Ovary (tissue), 9 donors: ENCODE measurements around the gene HSPB7. TPM values are rescaled to one million over a fixed set of nuclear protein-coding genes. Genes with fewer than 3 reads are reported as not detected.

Experiments used
- DNase-seq, 5 donors: peaks; one replicate each; pipeline ENCODE4 v3.0.0-alpha.2; 2019 to 2020
- H3K27ac ChIP-seq, 2 donors: fragments of 200-600 bp; one replicate each; pipeline versions ENCODE4 v1.5.1 to v1.8.0; 2019 to 2022
- H3K27me3 ChIP-seq: fragments of 200-600 bp; one replicate; pipeline ENCODE4 v1.8.0; 2022
- H3K36me3 ChIP-seq: fragments of 200-600 bp; sonication (generic); one replicate; pipeline ENCODE4 v1.5.1; 2019
- H3K4me1 ChIP-seq: one replicate; pipeline ENCODE4 v1.8.1; 2013; ENCODE audit warnings: mild to moderate bottlenecking, moderate library complexity; ENCODE audit not compliant: insufficient read depth
- H3K4me3 ChIP-seq: fragments of 200-600 bp; sonication (generic); one replicate; pipeline ENCODE4 v1.5.1; 2017
- H3K9me3 ChIP-seq, 2 donors: fragments of 200-600 bp in 1 of 2; sonication (generic) in 1 of 2; one replicate each; pipeline versions ENCODE4 v1.5.1 to v1.8.1; 2013 to 2019; ENCODE audit warnings: mild to moderate bottlenecking in 1 of 2, moderate library complexity in 1 of 2
- CTCF ChIP-seq, 3 donors: fragments of 450-650 bp in 2 of 3; fragments of 200-600 bp in 1 of 3; IDR thresholded peaks; one replicate each; pipeline versions ENCODE4 v1.5.1 to v1.8.0; 2016 to 2022; ENCODE audit warnings: antibody characterized with exemption in 3 of 3, mild to moderate bottlenecking in 1 of 3
- EP300 ChIP-seq: sonication (generic); formaldehyde crosslinking; IDR thresholded peaks from one replicate; pipeline ENCODE4 v1.6.1; 2017; ENCODE audit warnings: antibody characterized with exemption
- POLR2A ChIP-seq: fragments of 450-650 bp; IDR thresholded peaks from one replicate; pipeline ENCODE4 v1.6.1; 2017; ENCODE audit warnings: antibody characterized with exemption, mild to moderate bottlenecking, moderate library complexity
- WGBS, 3 donors: extraction: QIAGEN DNeasy Blood & Tissue Kit in 1 of 3; methylation state at CpG; one replicate each; pipeline versions ENCODE4 v1.1.5 to v1.1.7; 2013 to 2017; 5-methylcytosine and 5-hydroxymethylcytosine counted together
- intact Hi-C, 4 donors: fragments of 100-400 bp; cut with DNase I; formaldehyde crosslinking; loops; one replicate each; pipeline versions ENCODE4 v1.11.0 to v1.15.1; 2022 to 2023
- polyA plus RNA-seq, 2 donors: library from polyadenylated mRNA; stranded (reverse); fragments of 200-250 nt in 1 of 2; fragments of 350-450 nt in 1 of 2; fragmentation: Illumina TruSeq in 1 of 2; extraction: RNeasy Lipid Tissue Mini Kit (QIAGEN cat#74804) in 1 of 2; gene quantifications; one replicate each; pipeline ENCODE4 v1.2.3, GENCODE V29; 2013 to 2014
- total RNA-seq, 7 donors: library from RNA; depleted of rRNA in 2 of 7; stranded (reverse); fragments of >200 nt in 2 of 7; fragmentation: NEBNext Ultra II Directional in 3 of 7; extraction: Animal tissue kit (Norgen Biotek cat#: 25700) in 3 of 7; gene quantifications; one replicate each; pipeline versions ENCODE4 v1.1.0 to v1.2.4, GENCODE V29; 2016 to 2023
- donor health status: DM: no; HTN: no; CAD: no; lungs with moderate emphysema.
- donor health status: DM: no; HTN: no; CAD: no.
- donor health status: Bipolar disorder and iron deficiency.
- donor health status: DM: yes; HTN: yes; CAD: no.
- donor health status: DM: no; HTN: no; CAD: no.
- donor health status: DM: yes; HTN: yes; CAD: no.

HSPB7 gene
- total and polyA plus RNA-seq, 9 donors, result 1.9 to 68.7 (median 30.9) TPM

DNA sequence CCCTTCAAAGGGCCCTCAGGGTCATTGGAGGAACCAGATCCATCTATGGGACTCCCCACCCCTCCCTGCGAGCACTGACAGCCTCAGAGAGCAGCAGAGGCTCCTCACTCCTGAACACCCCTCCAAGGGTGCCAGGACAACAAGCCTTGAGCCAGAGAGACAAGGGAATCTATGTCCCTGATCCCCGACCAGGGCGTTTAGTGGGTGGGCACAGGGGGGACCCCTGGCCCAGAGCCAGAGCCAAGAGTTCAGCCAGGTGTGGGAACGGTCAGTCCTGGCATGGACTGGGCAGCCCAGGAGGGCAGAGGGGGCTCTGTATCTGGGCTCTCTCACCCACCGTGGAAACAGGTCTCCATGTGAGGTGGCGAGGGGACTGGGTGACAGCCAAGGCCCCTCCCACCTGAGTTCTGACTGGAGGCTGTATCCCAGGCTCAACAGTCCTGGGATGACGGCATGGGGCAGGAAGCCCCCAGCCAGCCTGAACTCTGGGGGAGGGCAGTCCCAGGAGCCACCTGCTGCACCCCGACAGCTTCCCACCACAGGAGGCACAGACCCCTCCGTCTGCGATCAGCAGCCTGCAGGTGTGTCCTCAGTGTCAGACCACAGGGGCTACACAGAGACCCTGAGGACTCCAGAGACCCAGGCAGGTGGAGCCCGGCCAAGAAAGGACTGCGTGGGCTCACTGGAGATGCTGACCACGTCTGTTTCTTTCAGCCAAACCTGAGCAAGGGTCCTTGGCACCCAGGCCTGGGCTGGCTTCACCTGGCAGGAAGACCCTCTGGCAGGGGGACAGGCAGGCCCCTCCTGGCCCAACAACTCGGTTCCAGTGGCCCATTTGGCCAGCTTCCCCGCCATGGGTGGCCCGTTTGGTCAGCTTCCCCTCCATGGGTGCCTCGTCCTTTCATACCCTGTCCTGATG is 25.0 kb downstream of the HSPB7 start:
- Histone ChIP-seq H3K9me3 (no peaks in the 10 kb centered on the region), H3K27me3 (no peaks in the 10 kb centered on the region), H3K4me3 (no peak overlapping the region), H3K36me3 (no peaks in the 10 kb centered on the region), H3K4me1 (no peaks in the 10 kb centered on the region), H3K27ac (no peak overlapping the region)
- intact Hi-C loops, result loop anchor here in 3 of 4 donors (5.0 to 10.0 kb wide), 3 partner anchors 176 to 198 kb away; partner anchors contain the start of gene UQCRHL (in 1 of the 3)
- 71 to 76% (median 72%) methylated on average over 17 of the region's 17 CpGs for WGBS, 3 donors
- TF ChIP-seq EP300, result no peak
- TF ChIP-seq CTCF (IDR thresholded peaks at IDR 0.05), result no peak
- no peak for TF ChIP-seq POLR2A
- DNase-seq, result no peak

DNA sequence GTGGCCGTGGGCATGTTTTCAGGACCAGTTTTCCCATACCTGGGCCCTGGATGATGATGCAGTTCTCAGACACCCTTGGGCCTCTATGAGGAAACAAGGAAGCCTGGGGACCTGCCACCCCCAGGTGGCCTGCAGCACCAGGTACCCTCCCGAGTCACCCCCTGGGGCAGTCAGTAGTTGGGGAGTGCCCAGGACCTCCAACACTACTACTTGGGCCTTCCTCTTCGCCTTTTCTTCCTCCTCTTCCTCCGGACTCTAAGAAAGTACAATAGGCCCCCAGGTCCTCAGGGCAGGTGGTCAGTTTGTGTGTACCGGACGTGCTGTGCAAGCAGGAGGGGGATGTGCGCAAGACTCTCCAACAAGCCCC is 25.7 kb downstream of the HSPB7 start:
- Histone ChIP-seq H3K4me3 (no peak overlapping the region), H3K4me1 (no peaks in the 10 kb centered on the region), H3K27ac (no peak overlapping the region), H3K9me3 (no peaks in the 10 kb centered on the region), H3K27me3 (no peaks in the 10 kb centered on the region), H3K36me3 (no peaks in the 10 kb centered on the region)
- no peak for DNase-seq
- no peak for TF ChIP-seq POLR2A
- TF ChIP-seq EP300, result no peak
- TF ChIP-seq CTCF (IDR thresholded peaks at IDR 0.05), result no peak
- 88 to 94% (median 90%) methylated on average over 7 of the region's 7 CpGs for WGBS, 3 donors
- intact Hi-C loops, result loop anchor here in 3 of 4 donors (5.0 to 10.0 kb wide), 3 partner anchors 175 to 197 kb away; partner anchors contain the start of gene UQCRHL (in 1 of the 3)

DNA sequence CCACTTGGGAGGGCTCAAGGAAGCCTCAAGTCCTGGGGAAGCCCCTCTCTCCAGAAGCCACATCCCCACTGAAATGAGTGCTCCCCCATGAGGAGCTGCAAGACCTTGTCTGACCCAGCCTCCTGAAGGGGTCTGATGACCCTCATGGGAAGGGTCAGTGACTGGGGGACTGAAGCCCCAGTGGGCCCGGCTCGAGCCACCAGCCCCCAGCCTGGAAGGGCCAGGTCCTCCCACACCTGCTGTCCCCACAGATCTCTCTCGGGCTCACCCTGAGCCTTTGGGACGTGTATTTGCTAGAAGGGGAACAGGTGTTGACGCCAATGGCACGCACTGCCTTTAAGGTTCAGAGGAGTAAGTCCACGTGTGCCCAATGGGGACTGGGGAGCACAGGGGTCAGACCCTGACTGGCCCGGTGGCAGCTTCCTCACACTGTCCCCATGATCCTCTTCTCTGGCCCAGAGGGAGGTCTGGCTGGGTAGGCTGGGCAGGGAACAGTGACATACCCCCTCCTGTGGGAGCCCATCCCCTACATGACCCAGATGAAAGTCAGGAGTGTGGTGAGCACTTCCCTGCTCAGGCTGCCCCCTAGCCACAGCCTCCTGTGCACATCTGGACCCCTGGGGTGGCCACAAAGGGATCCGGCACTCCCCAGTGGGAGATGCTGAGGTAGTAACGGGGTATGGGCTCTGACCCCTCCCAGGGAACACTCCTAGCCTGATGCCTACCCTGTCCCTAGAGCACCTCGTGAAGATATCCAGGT is 26.2 kb downstream of the HSPB7 start:
- intact Hi-C loops, result loop anchor here in 3 of 4 donors (5.0 to 10.0 kb wide), 3 partner anchors 174 to 197 kb away; partner anchors contain the start of gene UQCRHL (in 1 of the 3)

More for the DNA sequence above, 26.2 kb downstream of the HSPB7 start:
- H3K27ac ChIP-seq, result no peak overlapping the region
- H3K4me1 ChIP-seq, result no peaks in the 10 kb centered on the region
- H3K4me3 ChIP-seq, result no peak overlapping the region
- WGBS, 3 donors, result 86 to 96% (median 91%) methylated on average over 11 of the region's 11 CpGs
- TF ChIP-seq EP300 (no peak), POLR2A (no peak), CTCF (IDR thresholded peaks at IDR 0.05) (no peak)
- no peaks in the 10 kb centered on the region for H3K9me3 ChIP-seq
- no peaks in the 10 kb centered on the region for H3K27me3 ChIP-seq
- no peaks in the 10 kb centered on the region for H3K36me3 ChIP-seq
- no peak for DNase-seq
